ENCODE results near the gene KLK11.

DNA sequence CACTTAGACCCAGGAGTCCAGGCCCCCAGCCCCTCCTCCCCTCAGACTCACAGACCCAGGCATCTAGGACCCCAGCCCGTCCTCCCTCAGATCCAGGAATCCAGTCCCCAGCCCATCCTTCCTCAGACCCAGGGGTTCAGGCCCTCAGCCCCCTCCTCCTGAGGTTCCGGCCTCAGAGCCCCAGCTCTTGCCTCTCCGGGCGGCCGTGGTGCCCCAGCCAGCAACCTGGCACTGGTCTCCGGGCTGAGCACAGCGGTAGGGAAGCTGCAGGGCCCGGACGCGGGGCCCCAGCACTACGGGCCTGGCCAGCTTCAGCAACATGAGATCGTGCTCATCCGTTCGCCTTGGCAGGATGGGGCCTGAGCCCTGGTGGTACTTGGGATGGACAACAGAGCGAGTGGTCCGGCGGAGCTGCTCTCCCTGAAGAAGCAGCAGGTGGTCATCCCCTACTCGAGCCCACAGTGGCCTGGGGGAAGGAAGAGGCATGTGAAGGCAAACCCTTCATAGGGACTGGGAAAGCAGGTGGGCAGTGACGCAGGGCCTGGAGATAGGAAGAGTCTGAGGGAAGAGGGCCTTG is 10.6 kb downstream of the KLK11 start:
- TF ChIP-seq, protein P1, sequence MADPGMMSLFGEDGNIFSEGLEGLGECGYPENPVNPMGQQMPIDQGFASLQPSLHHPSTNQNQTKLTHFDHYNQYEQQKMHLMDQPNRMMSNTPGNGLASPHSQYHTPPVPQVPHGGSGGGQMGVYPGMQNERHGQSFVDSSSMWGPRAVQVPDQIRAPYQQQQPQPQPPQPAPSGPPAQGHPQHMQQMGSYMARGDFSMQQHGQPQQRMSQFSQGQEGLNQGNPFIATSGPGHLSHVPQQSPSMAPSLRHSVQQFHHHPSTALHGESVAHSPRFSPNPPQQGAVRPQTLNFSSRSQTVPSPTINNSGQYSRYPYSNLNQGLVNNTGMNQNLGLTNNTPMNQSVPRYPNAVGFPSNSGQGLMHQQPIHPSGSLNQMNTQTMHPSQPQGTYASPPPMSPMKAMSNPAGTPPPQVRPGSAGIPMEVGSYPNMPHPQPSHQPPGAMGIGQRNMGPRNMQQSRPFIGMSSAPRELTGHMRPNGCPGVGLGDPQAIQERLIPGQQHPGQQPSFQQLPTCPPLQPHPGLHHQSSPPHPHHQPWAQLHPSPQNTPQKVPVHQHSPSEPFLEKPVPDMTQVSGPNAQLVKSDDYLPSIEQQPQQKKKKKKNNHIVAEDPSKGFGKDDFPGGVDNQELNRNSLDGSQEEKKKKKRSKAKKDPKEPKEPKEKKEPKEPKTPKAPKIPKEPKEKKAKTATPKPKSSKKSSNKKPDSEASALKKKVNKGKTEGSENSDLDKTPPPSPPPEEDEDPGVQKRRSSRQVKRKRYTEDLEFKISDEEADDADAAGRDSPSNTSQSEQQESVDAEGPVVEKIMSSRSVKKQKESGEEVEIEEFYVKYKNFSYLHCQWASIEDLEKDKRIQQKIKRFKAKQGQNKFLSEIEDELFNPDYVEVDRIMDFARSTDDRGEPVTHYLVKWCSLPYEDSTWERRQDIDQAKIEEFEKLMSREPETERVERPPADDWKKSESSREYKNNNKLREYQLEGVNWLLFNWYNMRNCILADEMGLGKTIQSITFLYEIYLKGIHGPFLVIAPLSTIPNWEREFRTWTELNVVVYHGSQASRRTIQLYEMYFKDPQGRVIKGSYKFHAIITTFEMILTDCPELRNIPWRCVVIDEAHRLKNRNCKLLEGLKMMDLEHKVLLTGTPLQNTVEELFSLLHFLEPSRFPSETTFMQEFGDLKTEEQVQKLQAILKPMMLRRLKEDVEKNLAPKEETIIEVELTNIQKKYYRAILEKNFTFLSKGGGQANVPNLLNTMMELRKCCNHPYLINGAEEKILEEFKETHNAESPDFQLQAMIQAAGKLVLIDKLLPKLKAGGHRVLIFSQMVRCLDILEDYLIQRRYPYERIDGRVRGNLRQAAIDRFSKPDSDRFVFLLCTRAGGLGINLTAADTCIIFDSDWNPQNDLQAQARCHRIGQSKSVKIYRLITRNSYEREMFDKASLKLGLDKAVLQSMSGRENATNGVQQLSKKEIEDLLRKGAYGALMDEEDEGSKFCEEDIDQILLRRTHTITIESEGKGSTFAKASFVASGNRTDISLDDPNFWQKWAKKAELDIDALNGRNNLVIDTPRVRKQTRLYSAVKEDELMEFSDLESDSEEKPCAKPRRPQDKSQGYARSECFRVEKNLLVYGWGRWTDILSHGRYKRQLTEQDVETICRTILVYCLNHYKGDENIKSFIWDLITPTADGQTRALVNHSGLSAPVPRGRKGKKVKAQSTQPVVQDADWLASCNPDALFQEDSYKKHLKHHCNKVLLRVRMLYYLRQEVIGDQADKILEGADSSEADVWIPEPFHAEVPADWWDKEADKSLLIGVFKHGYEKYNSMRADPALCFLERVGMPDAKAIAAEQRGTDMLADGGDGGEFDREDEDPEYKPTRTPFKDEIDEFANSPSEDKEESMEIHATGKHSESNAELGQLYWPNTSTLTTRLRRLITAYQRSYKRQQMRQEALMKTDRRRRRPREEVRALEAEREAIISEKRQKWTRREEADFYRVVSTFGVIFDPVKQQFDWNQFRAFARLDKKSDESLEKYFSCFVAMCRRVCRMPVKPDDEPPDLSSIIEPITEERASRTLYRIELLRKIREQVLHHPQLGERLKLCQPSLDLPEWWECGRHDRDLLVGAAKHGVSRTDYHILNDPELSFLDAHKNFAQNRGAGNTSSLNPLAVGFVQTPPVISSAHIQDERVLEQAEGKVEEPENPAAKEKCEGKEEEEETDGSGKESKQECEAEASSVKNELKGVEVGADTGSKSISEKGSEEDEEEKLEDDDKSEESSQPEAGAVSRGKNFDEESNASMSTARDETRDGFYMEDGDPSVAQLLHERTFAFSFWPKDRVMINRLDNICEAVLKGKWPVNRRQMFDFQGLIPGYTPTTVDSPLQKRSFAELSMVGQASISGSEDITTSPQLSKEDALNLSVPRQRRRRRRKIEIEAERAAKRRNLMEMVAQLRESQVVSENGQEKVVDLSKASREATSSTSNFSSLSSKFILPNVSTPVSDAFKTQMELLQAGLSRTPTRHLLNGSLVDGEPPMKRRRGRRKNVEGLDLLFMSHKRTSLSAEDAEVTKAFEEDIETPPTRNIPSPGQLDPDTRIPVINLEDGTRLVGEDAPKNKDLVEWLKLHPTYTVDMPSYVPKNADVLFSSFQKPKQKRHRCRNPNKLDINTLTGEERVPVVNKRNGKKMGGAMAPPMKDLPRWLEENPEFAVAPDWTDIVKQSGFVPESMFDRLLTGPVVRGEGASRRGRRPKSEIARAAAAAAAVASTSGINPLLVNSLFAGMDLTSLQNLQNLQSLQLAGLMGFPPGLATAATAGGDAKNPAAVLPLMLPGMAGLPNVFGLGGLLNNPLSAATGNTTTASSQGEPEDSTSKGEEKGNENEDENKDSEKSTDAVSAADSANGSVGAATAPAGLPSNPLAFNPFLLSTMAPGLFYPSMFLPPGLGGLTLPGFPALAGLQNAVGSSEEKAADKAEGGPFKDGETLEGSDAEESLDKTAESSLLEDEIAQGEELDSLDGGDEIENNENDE (IDR thresholded peaks at IDR 0.05; ENCODE audit: insufficient replicate concordance, low read length) = no peak
- no peak for TF ChIP-seq POLR2A (IDR thresholded peaks at IDR 0.05; ENCODE audit: control extremely low read depth in 1 of 2, low read depth in 2 of 2, low read length in 2 of 2)
- no peak for TF ChIP-seq EP300 (IDR thresholded peaks at IDR 0.05; ENCODE audit: borderline replicate concordance in 1 of 2, low read depth in 2 of 2, low read length in 2 of 2)
- no peak for TF ChIP-seq EGR1 (IDR thresholded peaks at IDR 0.05; ENCODE audit: borderline replicate concordance, low read depth, low read length)
- no peak for TF ChIP-seq CTCF (IDR thresholded peaks at IDR 0.05; ENCODE audit: control extremely low read depth in 1 of 3, insufficient read depth in 1 of 3, low read depth in 1 of 3, low read length in 3 of 3)
- no peak for TF ChIP-seq CREB1 (IDR thresholded peaks at IDR 0.05)

Data from H1 (cell line).